HG03103 (cell line): ENCODE measurements around the gene OBSL1.

Source experiments
- ATAC-seq: cut with Tn5 transposase; IDR thresholded peaks from one replicate; pipeline ENCODE4 v1.9.1; 2021; ENCODE audit warnings: low read depth; ENCODE audit not compliant: unreplicated experiment

The OBSL1 gene

GRCh38 chr2:219567791-219568361, 3.5 kb downstream of the OBSL1 start:
- ATAC-seq: no peak

- ATAC-seq: no peak
Observed at GRCh38 chr2:219567131-219567530, 4.2 kb downstream of the OBSL1 start.

GRCh38 chr2:219566640-219567039, 4.7 kb downstream of the OBSL1 start:
- ATAC-seq: no peak

GRCh38 chr2:219565130-219566080, 5.9 kb downstream of the OBSL1 start:
- ATAC-seq: no peak

GRCh38 chr2:219563271-219563928, 7.9 kb downstream of the OBSL1 start:
- no peak for ATAC-seq

GRCh38 chr2:219562049-219563020, 9.0 kb downstream of the OBSL1 start:
- ATAC-seq: no peak

- no peak for ATAC-seq
Observed at GRCh38 chr2:219561179-219562048, 9.9 kb downstream of the OBSL1 start.

GRCh38 chr2:219560893-219561178, 10.5 kb downstream of the OBSL1 start:
- ATAC-seq: no peak

- ATAC-seq: peak; percentile 66
Observed at GRCh38 chr2:219560037-219560892, 11.1 kb downstream of the OBSL1 start.

- ATAC-seq: no peak
Observed at GRCh38 chr2:219559156-219559915, 12.0 kb downstream of the OBSL1 start.

GRCh38 chr2:219557791-219558785, 13.3 kb downstream of the OBSL1 start:
- no peak for ATAC-seq

- ATAC-seq: no peak
Observed at GRCh38 chr2:219557320-219557719, 14.0 kb downstream of the OBSL1 start.

- ATAC-seq: no peak
Observed at GRCh38 chr2:219556413-219556812, 14.9 kb downstream of the OBSL1 start.

GRCh38 chr2:219555956-219556355, 15.4 kb downstream of the OBSL1 start:
- ATAC-seq: no peak

- no peak for ATAC-seq
Observed at GRCh38 chr2:219554350-219554749, 17.0 kb downstream of the OBSL1 start.

- ATAC-seq: no peak
Observed at GRCh38 chr2:219553463-219553963, 17.8 kb downstream of the OBSL1 start.

- ATAC-seq: no peak
Observed at GRCh38 chr2:219553168-219553417, 18.2 kb downstream of the OBSL1 start.
